GM18870 (cell line): ENCODE results near the gene TP63.
A peak's percentile ranks its signal among the peaks of the same experiment; 100 is the strongest.

Experiments used
- ATAC-seq: cut with Tn5 transposase; IDR thresholded peaks from one replicate; pipeline ENCODE4 v1.9.1; 2021; ENCODE audit warnings: moderate library complexity; ENCODE audit not compliant: unreplicated experiment

The TP63 gene

GRCh38 chr3:189806171-189806951 is 175.2 kb downstream of the TP63 start:
- ATAC-seq = no peak

- no peak for ATAC-seq
Observed at GRCh38 chr3:189808246-189809007, 177.2 kb downstream of the TP63 start.

- no peak for ATAC-seq
Observed at GRCh38 chr3:189809583-189809982, 178.4 kb downstream of the TP63 start.

- no peak for ATAC-seq
Observed at GRCh38 chr3:189812806-189813465, 181.7 kb downstream of the TP63 start.

GRCh38 chr3:189813647-189814240 is 182.6 kb downstream of the TP63 start:
- no peak for ATAC-seq

- peak; percentile 80 for ATAC-seq
Observed at GRCh38 chr3:189820365-189820720, 189.2 kb downstream of the TP63 start.

GRCh38 chr3:189821262-189821661 is 190.1 kb downstream of the TP63 start:
- no peak for ATAC-seq

- no peak for ATAC-seq
Observed at GRCh38 chr3:189822726-189823125, 191.5 kb downstream of the TP63 start.

GRCh38 chr3:189824629-189825312 is 193.6 kb downstream of the TP63 start:
- no peak for ATAC-seq

- no peak for ATAC-seq
Observed at GRCh38 chr3:189826566-189826965, 195.4 kb downstream of the TP63 start.

GRCh38 chr3:189827108-189827507 is 195.9 kb downstream of the TP63 start:
- ATAC-seq = no peak

GRCh38 chr3:189830401-189830800 is 199.2 kb downstream of the TP63 start:
- ATAC-seq = no peak

GRCh38 chr3:189833266-189833665 is 202.1 kb downstream of the TP63 start:
- no peak for ATAC-seq

GRCh38 chr3:189833996-189834395 is 202.8 kb downstream of the TP63 start:
- ATAC-seq = no peak

- no peak for ATAC-seq
Observed at GRCh38 chr3:189834462-189834861, 203.3 kb downstream of the TP63 start.

- ATAC-seq = no peak
Observed at GRCh38 chr3:189836795-189837194, 205.6 kb downstream of the TP63 start.

- ATAC-seq = no peak
Observed at GRCh38 chr3:189838291-189838690, 207.1 kb downstream of the TP63 start.

GRCh38 chr3:189839576-189839975 is 208.4 kb downstream of the TP63 start:
- ATAC-seq = no peak

- ATAC-seq = peak; percentile 78
Observed at GRCh38 chr3:189841473-189842205, 210.4 kb downstream of the TP63 start.
